Measurements from ENCODE around the gene TMUB2. TPM values are rescaled to one million over a fixed set of nuclear protein-coding genes. Genes with fewer than 3 reads are reported as not detected.
"Not testable (repeated sequence)": the region's sequence is repeated elsewhere in the genome, so short reads cannot be mapped to it uniquely, and the experiment has no call there.

Gene TMUB2
- total and polyA plus RNA-seq, 2 donors from 2014 or later, result 37.7 to 39.2 TPM

DNA sequence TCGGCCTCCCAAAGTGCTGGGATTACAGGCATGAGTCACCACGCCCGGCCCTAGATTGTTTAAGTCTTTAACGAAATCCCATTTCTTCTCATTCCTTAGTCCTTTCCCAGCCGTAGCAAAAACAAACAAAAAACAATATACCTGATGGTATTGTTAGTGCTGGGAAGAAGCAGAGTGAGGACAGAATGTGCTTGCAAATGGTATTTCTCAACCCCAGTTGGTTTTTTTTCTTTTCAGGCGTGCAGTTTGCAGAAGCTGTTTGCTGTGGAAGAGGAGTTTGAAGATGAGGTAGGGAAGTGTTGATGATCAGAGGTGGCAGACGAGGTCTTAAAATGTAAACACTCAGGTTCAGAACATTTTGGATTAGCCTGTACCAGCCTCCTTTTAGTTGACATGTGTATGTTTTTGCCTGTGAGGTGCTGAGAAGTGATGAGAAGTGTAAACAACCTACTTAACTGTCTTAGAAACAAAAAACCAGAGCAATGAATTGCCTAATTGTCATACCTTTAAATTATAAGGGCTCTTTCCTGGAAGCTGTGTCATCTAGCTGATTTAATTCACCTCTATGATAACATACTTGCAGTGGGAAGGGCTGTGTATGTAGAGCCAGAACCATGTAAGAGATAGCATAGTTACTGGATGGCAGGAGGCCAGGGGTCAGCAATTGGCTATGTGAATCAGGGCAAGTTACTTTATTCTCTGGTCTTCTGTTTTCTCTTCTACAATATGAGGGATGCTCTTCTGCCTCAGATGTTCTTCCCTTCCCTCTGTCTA is 41.6 kb upstream of the TMUB2 start:
- Histone ChIP-seq H3K36me3 (ENCODE audit: control insufficient read depth in 2 of 3, insufficient read depth in 3 of 3, low read length in 3 of 3) (no peaks in the 10 kb centered on the region), H3K27me3 (ENCODE audit: control insufficient read depth, insufficient read depth, low read length) (no peaks in the 10 kb centered on the region), H3K4me3 (ENCODE audit: low read length in 3 of 3) (no peak overlapping the region), H3K27ac (ENCODE audit: low read depth in 2 of 2, low read length in 2 of 2) (no peak overlapping the region), H3K4me1 (ENCODE audit: control insufficient read depth in 2 of 3, insufficient read depth in 2 of 3, low read depth in 1 of 3, low read length in 3 of 3) (peaks cover 0 to 2% (median 0%) of the 10 kb centered on the region in 3 donors), H3K9ac (ENCODE audit: low read length in 3 of 3) (no peak overlapping the region), H3K9me3 (ENCODE audit: control insufficient read depth in 2 of 3, insufficient read depth in 1 of 3, low read length in 3 of 3) (no peaks in the 10 kb centered on the region)
- intact Hi-C loops (cut with DNase I), result no loop called here
- DNase-seq (no peak), FAIRE-seq (no peak)
- TF ChIP-seq, protein P1, sequence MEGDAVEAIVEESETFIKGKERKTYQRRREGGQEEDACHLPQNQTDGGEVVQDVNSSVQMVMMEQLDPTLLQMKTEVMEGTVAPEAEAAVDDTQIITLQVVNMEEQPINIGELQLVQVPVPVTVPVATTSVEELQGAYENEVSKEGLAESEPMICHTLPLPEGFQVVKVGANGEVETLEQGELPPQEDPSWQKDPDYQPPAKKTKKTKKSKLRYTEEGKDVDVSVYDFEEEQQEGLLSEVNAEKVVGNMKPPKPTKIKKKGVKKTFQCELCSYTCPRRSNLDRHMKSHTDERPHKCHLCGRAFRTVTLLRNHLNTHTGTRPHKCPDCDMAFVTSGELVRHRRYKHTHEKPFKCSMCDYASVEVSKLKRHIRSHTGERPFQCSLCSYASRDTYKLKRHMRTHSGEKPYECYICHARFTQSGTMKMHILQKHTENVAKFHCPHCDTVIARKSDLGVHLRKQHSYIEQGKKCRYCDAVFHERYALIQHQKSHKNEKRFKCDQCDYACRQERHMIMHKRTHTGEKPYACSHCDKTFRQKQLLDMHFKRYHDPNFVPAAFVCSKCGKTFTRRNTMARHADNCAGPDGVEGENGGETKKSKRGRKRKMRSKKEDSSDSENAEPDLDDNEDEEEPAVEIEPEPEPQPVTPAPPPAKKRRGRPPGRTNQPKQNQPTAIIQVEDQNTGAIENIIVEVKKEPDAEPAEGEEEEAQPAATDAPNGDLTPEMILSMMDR (IDR thresholded peaks at IDR 0.05; ENCODE audit: borderline replicate concordance, extremely low read depth, insufficient read depth), result no peak

DNA sequence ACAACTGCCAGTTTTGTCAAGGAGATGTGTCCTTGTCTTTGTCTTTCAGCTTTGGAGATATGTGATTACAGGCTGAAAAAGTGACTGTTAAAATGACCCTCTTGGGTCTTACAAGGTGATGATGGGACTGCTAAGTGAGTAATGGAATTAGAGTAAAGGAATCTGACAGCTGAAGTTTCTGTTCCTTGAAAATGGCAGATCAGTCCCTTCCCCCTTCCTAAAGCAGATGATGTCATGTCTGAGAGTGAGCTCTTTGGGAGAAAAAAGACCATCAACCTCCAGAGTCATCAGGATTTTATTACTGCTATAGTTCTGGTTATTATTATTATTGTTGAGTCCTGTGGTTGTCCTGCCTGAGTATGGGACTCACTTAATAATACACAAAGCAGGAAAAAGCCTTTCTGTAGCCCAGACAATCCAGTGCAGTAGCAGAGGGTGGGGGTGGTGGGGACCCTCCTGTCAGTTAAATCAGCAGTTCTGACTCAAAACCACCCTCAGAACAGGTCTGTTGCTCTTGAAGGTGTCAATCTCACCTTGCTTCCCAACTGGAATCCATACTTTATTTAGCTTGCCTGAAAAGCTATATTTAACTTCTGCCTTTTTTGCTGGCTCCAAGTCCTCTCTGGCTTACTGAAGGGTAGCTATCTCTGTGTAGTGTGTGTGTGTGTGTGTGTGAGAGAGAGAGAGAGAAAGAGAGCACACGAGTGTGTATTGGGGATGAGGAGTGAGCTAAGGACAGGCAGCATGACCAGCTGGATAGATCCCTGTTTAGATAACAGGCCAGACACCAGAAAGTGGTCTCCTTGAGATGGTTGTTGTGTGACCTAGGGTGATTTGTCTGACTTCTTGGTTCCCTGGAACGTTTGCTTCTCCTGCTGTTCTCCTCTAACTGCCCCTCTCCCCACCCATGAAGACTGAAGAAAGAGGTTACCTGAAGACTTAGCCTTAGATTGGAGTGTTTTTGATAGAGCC is 40.1 kb upstream of the TMUB2 start:
- TF ChIP-seq, protein P1 (IDR thresholded peaks at IDR 0.05; ENCODE audit: borderline replicate concordance, extremely low read depth, insufficient read depth), result no peak
- Histone ChIP-seq H3K36me3 (ENCODE audit: control insufficient read depth in 2 of 3, insufficient read depth in 3 of 3, low read length in 3 of 3) (no peaks in the 10 kb centered on the region), H3K4me1 (ENCODE audit: control insufficient read depth in 2 of 3, insufficient read depth in 2 of 3, low read depth in 1 of 3, low read length in 3 of 3) (no peaks in the 10 kb centered on the region), H3K27me3 (ENCODE audit: control insufficient read depth, insufficient read depth, low read length) (no peaks in the 10 kb centered on the region), H3K4me3 (ENCODE audit: low read length in 3 of 3) (no peak overlapping the region), H3K27ac (ENCODE audit: low read depth in 2 of 2, low read length in 2 of 2) (no peak overlapping the region), H3K9me3 (ENCODE audit: control insufficient read depth in 2 of 3, insufficient read depth in 1 of 3, low read length in 3 of 3) (no peaks in the 10 kb centered on the region), H3K9ac (ENCODE audit: low read length in 3 of 3) (no peak overlapping the region)
- intact Hi-C loops (cut with DNase I), result no loop called here
- DNase-seq (no peak), FAIRE-seq (no peak)

DNA sequence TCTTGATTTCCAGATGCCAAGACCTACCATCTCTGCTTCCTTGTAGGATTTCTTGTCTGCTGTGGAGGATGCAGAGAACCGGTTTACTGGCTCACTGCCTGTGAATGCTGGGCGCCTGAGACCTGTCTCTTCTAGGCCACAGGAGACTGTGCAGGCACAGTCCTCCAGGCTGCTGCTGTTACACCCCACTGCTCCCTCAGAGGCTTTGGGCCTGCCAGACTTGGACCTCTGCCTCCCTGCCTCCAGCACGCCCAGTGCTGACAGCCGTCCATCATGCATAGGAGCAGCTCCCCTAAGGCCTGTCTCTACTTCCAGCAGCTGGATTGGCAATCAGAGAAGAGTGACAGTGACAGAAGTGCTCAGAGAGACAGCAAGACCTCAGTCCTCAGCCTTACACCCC is 39.0 kb upstream of the TMUB2 start:
- FAIRE-seq (no peak), DNase-seq (no peak)
- Histone ChIP-seq H3K4me3 (ENCODE audit: low read length in 3 of 3) (no peak overlapping the region), H3K4me1 (ENCODE audit: control insufficient read depth in 2 of 3, insufficient read depth in 2 of 3, low read depth in 1 of 3, low read length in 3 of 3) (no peaks in the 10 kb centered on the region), H3K9ac (ENCODE audit: low read length in 3 of 3) (no peak overlapping the region), H3K9me3 (ENCODE audit: control insufficient read depth in 2 of 3, insufficient read depth in 1 of 3, low read length in 3 of 3) (no peaks in the 10 kb centered on the region), H3K27ac (ENCODE audit: low read depth in 2 of 2, low read length in 2 of 2) (no peak overlapping the region), H3K36me3 (ENCODE audit: control insufficient read depth in 2 of 3, insufficient read depth in 3 of 3, low read length in 3 of 3) (no peaks in the 10 kb centered on the region), H3K27me3 (ENCODE audit: control insufficient read depth, insufficient read depth, low read length) (no peaks in the 10 kb centered on the region)
- intact Hi-C loops (cut with DNase I), result no loop called here
- TF ChIP-seq, protein P1 (IDR thresholded peaks at IDR 0.05; ENCODE audit: borderline replicate concordance, extremely low read depth, insufficient read depth), result no peak

DNA sequence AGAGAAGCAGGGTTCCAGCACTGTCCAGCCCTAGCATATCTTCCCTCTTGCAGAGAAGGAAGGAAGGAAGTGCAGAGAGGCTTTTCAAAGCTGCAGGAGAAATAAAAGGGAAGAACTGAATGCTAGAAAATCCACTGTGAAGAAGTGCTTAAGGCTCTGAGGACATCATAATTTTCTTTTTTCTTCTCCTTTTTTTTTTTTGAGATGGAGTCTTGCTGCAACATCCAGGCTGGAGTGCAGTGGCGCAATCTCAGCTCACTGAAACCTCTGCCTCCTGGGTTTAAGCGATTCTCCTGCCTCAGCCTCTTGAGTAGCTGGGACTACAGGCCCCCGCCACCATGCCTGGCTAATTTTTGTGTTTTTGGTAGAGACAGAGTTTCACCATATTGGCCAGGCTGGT is 37.7 kb upstream of the TMUB2 start:
- not testable (repeated sequence) for FAIRE-seq

More for the DNA sequence above, 37.7 kb upstream of the TMUB2 start:
- H3K27ac ChIP-seq (ENCODE audit: low read depth in 2 of 2, low read length in 2 of 2); H3K4me3 ChIP-seq (ENCODE audit: low read length in 3 of 3); H3K9ac ChIP-seq (ENCODE audit: low read length in 3 of 3); H3K4me1 ChIP-seq (ENCODE audit: control insufficient read depth in 2 of 3, insufficient read depth in 2 of 3, low read depth in 1 of 3, low read length in 3 of 3); DNase-seq; H3K36me3 ChIP-seq (ENCODE audit: control insufficient read depth in 2 of 3, insufficient read depth in 3 of 3, low read length in 3 of 3); intact Hi-C loops (cut with DNase I); H3K9me3 ChIP-seq (ENCODE audit: control insufficient read depth in 2 of 3, insufficient read depth in 1 of 3, low read length in 3 of 3); H3K27me3 ChIP-seq (ENCODE audit: control insufficient read depth, insufficient read depth, low read length): not testable (repeated sequence)

All from kidney (tissue), 14 donors.